GM12878 (cell line): ENCODE data around the gene DNAJB6. TPM values are rescaled to one million over a fixed set of nuclear protein-coding genes. Genes with fewer than 3 reads are reported as not detected.

Experiments used
- ATAC-seq: fragments of 200-7000 bp; cut with Tn5 transposase; 3 replicates; pipeline ENCODE4 v1.9.1; 2020; ENCODE audit warnings: mild to moderate bottlenecking, moderate library complexity
- BruUV-seq: library from RNA; stranded (reverse); fragments of 400-500 nt; replicated peaks from 2 replicates; lab custom pipeline; 2021; lab: Mats Ljungman, UMichigan
- CTCF ChIA-PET: fragments of 300-600 bp; sonication (Branson Sonifier 250); formaldehyde crosslinking; extraction: SDS; loops from one replicate; lab custom pipeline; 2021; ENCODE audit warnings: inconsistent platforms; lab: Yijun Ruan, JAX
- POLR2A ChIA-PET: fragments of 350-600 bp; formaldehyde crosslinking; extraction: SDS; loops from one replicate; lab custom pipeline; 2021; ENCODE audit warnings: inconsistent platforms; lab: Charles Lee
- RAD21 ChIA-PET: fragments of 300-600 bp; sonication (Branson Sonifier 250); formaldehyde crosslinking; loops from one replicate; lab custom pipeline; 2023; ENCODE audit warnings: antibody characterized with exemption; ENCODE audit not compliant: unreplicated experiment; lab: Charles Lee
- SMC1A ChIA-PET: fragments of 300-600 bp; sonication (Branson Sonifier 250); formaldehyde crosslinking; loops from one replicate; lab custom pipeline; 2023; ENCODE audit not compliant: unreplicated experiment, uncharacterized antibody; lab: Charles Lee
- DNase-seq: peaks from one replicate; pipeline ENCODE4 v3.0.0-alpha.2; 2011; ENCODE audit warnings: low read depth, low spot score
- FAIRE-seq: peaks from 3 replicates; lab custom pipeline; 2011; peaks lifted over from hg19 to GRCh38; lab: Jason Lieb, UNC
- H2AFZ ChIP-seq: 2 replicates; pipeline ENCODE4 v1.6.0; 2011; ENCODE audit warnings: low read depth, low read length, control low read depth; ENCODE audit not compliant: control insufficient read depth
- H3K27ac ChIP-seq: 2 replicates; pipeline ENCODE4 v1.5.1; 2011; ENCODE audit warnings: control low read depth; ENCODE audit not compliant: control insufficient read depth, insufficient read depth
- H3K27me3 ChIP-seq, 2 experiments: replicated peaks in 1 of 2; 2 replicates each; pipeline versions ENCODE4 v1.6.0 to v1.6.1; 2011; ENCODE audit warnings: low read length in 1 of 2; ENCODE audit not compliant: control insufficient read depth in 2 of 2, insufficient read depth in 2 of 2
- H3K36me3 ChIP-seq, 2 experiments: 2 replicates each; pipeline ENCODE4 v1.5.1; 2011; ENCODE audit warnings: low read length in 1 of 2; ENCODE audit not compliant: control insufficient read depth in 2 of 2, insufficient read depth in 2 of 2
- H3K4me1 ChIP-seq: 2 replicates; pipeline ENCODE4 v1.6.1; 2011; ENCODE audit warnings: mild to moderate bottlenecking, low read length, moderate library complexity, mixed read lengths; ENCODE audit not compliant: control insufficient read depth, insufficient read depth
- H3K4me2 ChIP-seq: 2 replicates; pipeline ENCODE4 v1.6.0; 2011; ENCODE audit warnings: control low read depth; ENCODE audit not compliant: control insufficient read depth, insufficient read depth
- H3K4me3 ChIP-seq: fragments of 200-600 bp; sonication (generic); 2 replicates; pipeline ENCODE4 v1.5.1; 2016
- H3K79me2 ChIP-seq: 2 replicates; pipeline ENCODE4 v1.6.0; 2011; ENCODE audit warnings: low read length; ENCODE audit not compliant: control insufficient read depth, insufficient read depth
- H3K9ac ChIP-seq: 2 replicates; pipeline ENCODE4 v1.8.0; 2011; ENCODE audit warnings: low read length, control low read depth, mixed read lengths; ENCODE audit not compliant: control insufficient read depth, insufficient read depth
- H3K9me3 ChIP-seq: replicated peaks from 3 replicates; pipeline ENCODE4 v1.5.1; 2011; ENCODE audit warnings: mild to moderate bottlenecking, low read length; ENCODE audit not compliant: control insufficient read depth, insufficient read depth
- H4K20me1 ChIP-seq: 2 replicates; pipeline ENCODE4 v1.6.0; 2011; ENCODE audit not compliant: control insufficient read depth, insufficient read depth
- CBX5 ChIP-seq: sonication (generic); IDR thresholded peaks from 2 replicates; pipeline ENCODE4 v1.6.1; 2016; ENCODE audit warnings: low read depth, moderate library complexity, mild to moderate bottlenecking, inconsistent platforms
- ESRRA ChIP-seq: IDR thresholded peaks from 2 replicates; pipeline ENCODE4 v1.6.1; 2012; ENCODE audit warnings: mild to moderate bottlenecking, low read length, improper control_type of control experiment
- NR2C2 ChIP-seq: IDR thresholded peaks from 2 replicates; pipeline ENCODE4 v1.6.1; 2011; ENCODE audit warnings: borderline replicate concordance, low read depth; ENCODE audit not compliant: control insufficient read depth, insufficient read length
- RB1 ChIP-seq: fragments of 450-650 bp; formaldehyde crosslinking; IDR thresholded peaks from 2 replicates; pipeline ENCODE4 v1.6.1; 2017; ENCODE audit warnings: mild to moderate bottlenecking, borderline replicate concordance
- RFX5 ChIP-seq: IDR thresholded peaks from 2 replicates; pipeline ENCODE4 v1.6.1; 2011; ENCODE audit warnings: low read depth, low read length, improper control_type of control experiment
- SMARCA5 ChIP-seq: fragments of 450-650 bp; IDR thresholded peaks from 2 replicates; pipeline ENCODE4 v1.6.1; 2017; ENCODE audit warnings: mild to moderate bottlenecking
- SRF ChIP-seq, 2 experiments: IDR thresholded peaks; 2 replicates each; pipeline ENCODE4 v1.6.1; 2011; ENCODE audit warnings: low read depth in 2 of 2, low read length in 2 of 2, mild to moderate bottlenecking in 1 of 2, moderate library complexity in 1 of 2
- STAT3 ChIP-seq: IDR thresholded peaks from 2 replicates; pipeline ENCODE4 v1.6.1; 2011; ENCODE audit warnings: low read depth, low read length, improper control_type of control experiment
- YY1 ChIP-seq: IDR thresholded peaks from 2 replicates; pipeline ENCODE4 v1.6.1; 2011; ENCODE audit warnings: low read depth, mild to moderate bottlenecking, low read length
- WGBS: methylation state at CpG from one replicate; pipeline ENCODE4 v1.1.6; 2016; ENCODE audit warnings: low lambda C conversion rate; ENCODE audit not compliant: insufficient replicate concordance, insufficient coverage; ENCODE audit errors: missing lambda C conversion rate; 5-methylcytosine and 5-hydroxymethylcytosine counted together
- in situ Hi-C: fragments of 300-500 bp; cut with MboI; formaldehyde crosslinking; loops from 9 replicates; pipeline ENCODE4 v1.14.3; 2018; ENCODE audit warnings: mixed read lengths
- intact Hi-C: fragments of 100-400 bp; cut with micrococcal nuclease; formaldehyde crosslinking; loops from one replicate; pipeline ENCODE4 v1.14.2; 2022; ENCODE audit not compliant: unreplicated experiment
- polyA plus RNA-seq, 11 experiments: library from polyadenylated mRNA; depleted of rRNA in 4 of 11; unstranded in 6 of 11; stranded (reverse) in 5 of 11; fragments of >200 nt; fragmentation: Nextera tagmentation in 4 of 11; fragmentation: Illumina TruSeq in 1 of 11; extraction: Ambion mirVana in 4 of 11; extraction: Trizol in 1 of 11; gene quantifications; 1 replicate in 1 of 11; 2 replicates in 10 of 11; pipeline versions ENCODE4 v1.2.1 to v1.2.3, GENCODE V29; 2011 to 2016; ENCODE audit warnings: inconsistent platforms in 2 of 11, missing spikeins in 2 of 11, low read depth in 1 of 11
- total RNA-seq, 4 experiments: library from RNA; depleted of rRNA in 3 of 4; stranded (reverse); fragments of >200 nt in 3 of 4; fragmentation: Illumina TruSeq in 1 of 4; extraction: Trizol in 1 of 4; gene quantifications; 2 replicates each; pipeline versions ENCODE4 v1.2.1 to v1.2.3, GENCODE V29; 2013 to 2021
- TF ChIP-seq, protein P1 (sequence below): fragments of 450-650 bp; IDR thresholded peaks from 2 replicates; pipeline ENCODE4 v1.6.1; 2017; ENCODE audit warnings: low read depth, mild to moderate bottlenecking, moderate library complexity
- TF ChIP-seq, protein P2 (sequence below): fragments of 150-350 bp; IDR thresholded peaks from 2 replicates; pipeline ENCODE4 v1.6.1; 2014; ENCODE audit warnings: mild to moderate bottlenecking, low read depth, low read length

DNAJB6 gene
- total and polyA plus RNA-seq, 10 of the 15 experiments (the other 5 are each of a cell fraction or from before 2014, with no cell fraction given): 34.5 to 117 (median 53.1) TPM

DNA sequence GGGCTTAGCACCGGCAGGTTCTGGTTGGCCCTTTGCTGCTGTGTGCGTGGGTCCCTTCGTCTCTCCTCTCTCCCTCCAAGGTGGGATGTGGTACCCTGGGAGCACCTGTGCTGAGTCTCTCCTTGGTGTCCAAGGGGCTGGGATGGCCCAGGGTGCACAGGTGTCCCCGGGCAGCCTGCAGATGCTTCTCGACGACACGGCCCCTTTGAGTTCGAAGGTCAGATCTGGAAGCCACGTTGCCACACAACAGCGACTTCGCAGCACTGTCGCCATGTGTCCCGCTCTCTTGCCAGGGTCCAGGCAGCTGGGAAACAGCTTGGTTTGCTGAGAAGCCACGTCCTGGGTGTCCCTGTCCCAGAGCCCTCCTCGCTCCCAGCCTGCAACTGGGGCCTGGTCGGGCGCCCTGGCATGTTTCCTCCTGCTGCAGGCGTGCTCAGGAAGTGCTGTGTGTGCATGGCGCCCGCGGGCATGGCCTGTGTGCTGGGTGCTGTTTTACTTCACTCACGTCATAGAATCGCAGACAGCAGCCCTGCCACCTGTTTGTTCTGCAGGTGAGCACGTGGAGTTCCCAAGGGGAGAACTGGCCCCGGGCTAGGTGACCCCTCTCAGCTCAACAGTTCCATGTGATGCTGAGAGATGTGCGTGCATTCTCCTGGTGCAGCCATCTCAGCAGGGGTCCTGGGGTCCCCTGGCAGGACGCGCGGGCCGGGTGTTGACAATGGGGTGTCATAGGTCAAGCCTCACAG lies 70.9 kb downstream of the DNAJB6 start:
- H3K27ac ChIP-seq: no peak overlapping the region
- no peak for ATAC-seq
- no peaks in the 10 kb centered on the region for H3K9me3 ChIP-seq
- SMC1A ChIA-PET: no interaction called here
- BruUV-seq: no TSS peak
- intact Hi-C loops (no loop called here), in situ Hi-C loops (no loop called here)
- CTCF ChIA-PET: no interaction called here
- 84% methylated on average over 23 of the region's 30 CpGs for WGBS
- H4K20me1 ChIP-seq: no peaks in the 10 kb centered on the region
- DNase-seq: no peak
- no peaks in the 10 kb centered on the region for H3K4me1 ChIP-seq
- H3K4me2 ChIP-seq: no peak overlapping the region
- no peak for FAIRE-seq
- no peak overlapping the region for H3K9ac ChIP-seq
- TF ChIP-seq SMARCA5: no peak
- TF ChIP-seq NR2C2: no peak
- TF ChIP-seq, protein P1, sequence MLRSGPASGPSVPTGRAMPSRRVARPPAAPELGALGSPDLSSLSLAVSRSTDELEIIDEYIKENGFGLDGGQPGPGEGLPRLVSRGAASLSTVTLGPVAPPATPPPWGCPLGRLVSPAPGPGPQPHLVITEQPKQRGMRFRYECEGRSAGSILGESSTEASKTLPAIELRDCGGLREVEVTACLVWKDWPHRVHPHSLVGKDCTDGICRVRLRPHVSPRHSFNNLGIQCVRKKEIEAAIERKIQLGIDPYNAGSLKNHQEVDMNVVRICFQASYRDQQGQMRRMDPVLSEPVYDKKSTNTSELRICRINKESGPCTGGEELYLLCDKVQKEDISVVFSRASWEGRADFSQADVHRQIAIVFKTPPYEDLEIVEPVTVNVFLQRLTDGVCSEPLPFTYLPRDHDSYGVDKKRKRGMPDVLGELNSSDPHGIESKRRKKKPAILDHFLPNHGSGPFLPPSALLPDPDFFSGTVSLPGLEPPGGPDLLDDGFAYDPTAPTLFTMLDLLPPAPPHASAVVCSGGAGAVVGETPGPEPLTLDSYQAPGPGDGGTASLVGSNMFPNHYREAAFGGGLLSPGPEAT: no peak
- no peak for TF ChIP-seq SRF (IDR thresholded peaks at IDR 0.05; ENCODE audit: low read depth in 2 of 2, low read length in 2 of 2)
- no peak for TF ChIP-seq RB1
- TF ChIP-seq YY1: no peak
- TF ChIP-seq, protein P2, sequence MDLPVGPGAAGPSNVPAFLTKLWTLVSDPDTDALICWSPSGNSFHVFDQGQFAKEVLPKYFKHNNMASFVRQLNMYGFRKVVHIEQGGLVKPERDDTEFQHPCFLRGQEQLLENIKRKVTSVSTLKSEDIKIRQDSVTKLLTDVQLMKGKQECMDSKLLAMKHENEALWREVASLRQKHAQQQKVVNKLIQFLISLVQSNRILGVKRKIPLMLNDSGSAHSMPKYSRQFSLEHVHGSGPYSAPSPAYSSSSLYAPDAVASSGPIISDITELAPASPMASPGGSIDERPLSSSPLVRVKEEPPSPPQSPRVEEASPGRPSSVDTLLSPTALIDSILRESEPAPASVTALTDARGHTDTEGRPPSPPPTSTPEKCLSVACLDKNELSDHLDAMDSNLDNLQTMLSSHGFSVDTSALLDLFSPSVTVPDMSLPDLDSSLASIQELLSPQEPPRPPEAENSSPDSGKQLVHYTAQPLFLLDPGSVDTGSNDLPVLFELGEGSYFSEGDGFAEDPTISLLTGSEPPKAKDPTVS: no peak
- TF ChIP-seq ESRRA: no peak
- TF ChIP-seq CBX5: no peak
- TF ChIP-seq RFX5: no peak
- no peak for TF ChIP-seq STAT3
- RAD21 ChIA-PET: no interaction called here
- peaks cover 4 to 18% of the 10 kb centered on the region in 2 experiments; a peak in 3 of 4 replicates for H3K36me3 ChIP-seq
- H3K79me2 ChIP-seq: no peaks in the 10 kb centered on the region
- H3K27me3 ChIP-seq: no peaks in the 10 kb centered on the region
- no peak overlapping the region for H2AFZ ChIP-seq
- H3K4me3 ChIP-seq: no peak overlapping the region
- POLR2A ChIA-PET: no interaction called here
